GM21360 (cell line): ENCODE data around the gene NEUROG1.
"Not testable (repeated sequence)": the region's sequence is repeated elsewhere in the genome, so short reads cannot be mapped to it uniquely, and the experiment has no call there.

Experiments used
- ATAC-seq: cut with Tn5 transposase; IDR thresholded peaks from one replicate; pipeline ENCODE4 v1.9.1; 2021; ENCODE audit warnings: mild to moderate bottlenecking, moderate library complexity; ENCODE audit not compliant: unreplicated experiment

NEUROG1 gene

GRCh38 chr5:135538261-135538660 lies 2.5 kb upstream of the NEUROG1 start:
- ATAC-seq = no peak

- ATAC-seq = no peak
Measured at GRCh38 chr5:135537745-135538144, 2.0 kb upstream of the NEUROG1 start.

DNA sequence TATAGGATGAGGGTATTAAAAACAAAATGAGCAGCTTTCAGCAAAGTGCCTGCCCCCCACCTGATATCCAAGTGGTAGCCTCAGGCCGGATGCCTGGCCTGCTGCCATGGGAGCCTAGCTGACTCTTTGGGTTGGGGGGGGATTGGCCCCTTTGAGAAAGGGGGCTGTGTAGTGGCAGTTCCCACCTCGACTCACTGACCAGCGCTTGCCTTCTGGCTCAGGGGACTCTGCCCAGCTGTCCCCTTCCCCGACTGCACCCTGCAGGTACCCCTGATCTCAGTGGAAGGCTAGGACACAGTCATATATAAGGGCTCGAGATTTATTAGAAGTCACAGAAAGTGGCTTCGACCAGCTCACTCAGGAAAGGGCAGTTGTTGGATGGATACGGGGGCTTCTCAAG lies 1.5 kb upstream of the NEUROG1 start:
- no peak for ATAC-seq

DNA sequence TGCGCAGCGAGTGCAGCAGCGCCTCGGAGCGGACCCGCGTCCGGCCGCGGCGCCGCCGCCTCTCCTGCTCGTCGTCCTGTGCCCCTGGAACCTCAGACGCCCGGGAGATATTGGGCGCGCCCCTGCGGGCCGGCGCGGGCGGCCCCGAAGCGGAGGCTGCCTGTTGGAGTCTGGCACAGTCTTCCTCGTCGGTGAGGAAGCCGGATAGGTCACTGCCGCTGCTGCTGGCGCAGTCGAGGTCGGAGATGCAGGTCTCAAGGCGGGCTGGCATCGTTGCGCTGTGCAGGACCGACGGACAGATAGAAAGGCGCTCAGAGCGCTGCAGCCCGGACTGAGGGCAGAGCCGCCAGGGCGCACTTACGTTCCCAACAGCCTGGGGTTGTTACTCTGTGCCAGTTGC lies 344 bp downstream of the NEUROG1 start:
- no peak for ATAC-seq

GRCh38 chr5:135534609-135535419 lies 950 bp downstream of the NEUROG1 start:
- ATAC-seq = no peak

GRCh38 chr5:135533794-135534193 lies 2.0 kb downstream of the NEUROG1 start:
- ATAC-seq = no peak

GRCh38 chr5:135533334-135533733 lies 2.4 kb downstream of the NEUROG1 start:
- ATAC-seq = no peak

- ATAC-seq = not testable (repeated sequence)
Measured at GRCh38 chr5:135529576-135529975, 6.2 kb downstream of the NEUROG1 start.

GRCh38 chr5:135526924-135527323 lies 8.8 kb downstream of the NEUROG1 start:
- no peak for ATAC-seq

DNA sequence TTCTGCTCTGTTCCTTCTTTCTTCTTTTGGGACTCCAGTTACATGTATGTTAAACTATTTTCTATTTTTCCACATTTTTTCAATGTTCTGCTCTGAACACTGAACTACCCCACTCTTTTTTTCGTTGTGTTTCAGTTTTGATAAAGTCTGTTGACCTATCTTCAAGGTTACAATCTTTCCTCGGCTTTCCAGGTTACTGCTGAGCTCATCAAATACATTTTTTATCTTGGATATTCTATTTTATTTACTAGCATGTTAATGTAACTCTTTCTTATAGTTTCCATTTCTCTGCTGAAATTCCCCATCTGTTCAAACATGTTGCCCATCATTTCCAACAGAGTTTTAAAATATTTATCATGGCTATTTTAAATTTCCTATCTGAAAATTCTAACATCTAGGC lies 13.8 kb downstream of the NEUROG1 start:
- no peak for ATAC-seq

DNA sequence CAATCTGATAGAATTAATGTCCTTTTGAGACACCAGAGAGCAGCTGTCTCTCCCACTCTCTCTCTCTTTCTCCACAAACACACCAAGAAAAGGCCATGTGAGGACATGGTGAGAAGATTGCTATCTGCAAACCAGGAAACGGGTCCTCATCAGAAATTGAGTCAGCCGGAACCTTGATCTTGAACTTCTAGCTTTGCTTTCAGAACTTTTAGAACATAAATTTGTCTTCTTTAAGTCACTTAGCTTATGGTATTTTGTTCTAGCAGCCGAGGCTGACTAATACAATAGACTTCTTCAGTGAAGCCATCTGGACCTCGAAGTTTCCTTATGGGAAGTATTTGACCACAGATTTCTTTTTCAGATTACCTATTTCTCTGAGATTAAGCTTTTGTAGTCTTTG lies 18.1 kb downstream of the NEUROG1 start:
- no peak for ATAC-seq

DNA sequence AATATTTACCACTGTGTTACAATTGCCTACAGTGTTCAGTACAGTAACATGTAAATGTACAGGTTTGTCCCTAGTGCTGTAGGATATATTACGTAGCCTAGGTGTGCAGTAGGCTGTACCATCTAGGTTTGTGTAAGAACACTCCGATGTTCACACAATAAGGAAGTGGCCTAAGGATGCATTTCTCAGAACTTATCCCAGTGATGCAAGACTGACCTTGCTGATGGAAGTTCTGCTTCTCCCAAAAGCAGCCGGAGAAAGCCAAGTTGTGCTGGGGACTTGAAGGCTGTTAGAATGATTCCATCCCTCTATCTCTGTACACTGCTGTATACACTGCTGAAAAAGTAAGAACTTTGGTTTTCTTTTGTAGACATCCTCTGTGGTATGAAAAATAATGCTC lies 21.6 kb downstream of the NEUROG1 start:
- ATAC-seq = no peak

DNA sequence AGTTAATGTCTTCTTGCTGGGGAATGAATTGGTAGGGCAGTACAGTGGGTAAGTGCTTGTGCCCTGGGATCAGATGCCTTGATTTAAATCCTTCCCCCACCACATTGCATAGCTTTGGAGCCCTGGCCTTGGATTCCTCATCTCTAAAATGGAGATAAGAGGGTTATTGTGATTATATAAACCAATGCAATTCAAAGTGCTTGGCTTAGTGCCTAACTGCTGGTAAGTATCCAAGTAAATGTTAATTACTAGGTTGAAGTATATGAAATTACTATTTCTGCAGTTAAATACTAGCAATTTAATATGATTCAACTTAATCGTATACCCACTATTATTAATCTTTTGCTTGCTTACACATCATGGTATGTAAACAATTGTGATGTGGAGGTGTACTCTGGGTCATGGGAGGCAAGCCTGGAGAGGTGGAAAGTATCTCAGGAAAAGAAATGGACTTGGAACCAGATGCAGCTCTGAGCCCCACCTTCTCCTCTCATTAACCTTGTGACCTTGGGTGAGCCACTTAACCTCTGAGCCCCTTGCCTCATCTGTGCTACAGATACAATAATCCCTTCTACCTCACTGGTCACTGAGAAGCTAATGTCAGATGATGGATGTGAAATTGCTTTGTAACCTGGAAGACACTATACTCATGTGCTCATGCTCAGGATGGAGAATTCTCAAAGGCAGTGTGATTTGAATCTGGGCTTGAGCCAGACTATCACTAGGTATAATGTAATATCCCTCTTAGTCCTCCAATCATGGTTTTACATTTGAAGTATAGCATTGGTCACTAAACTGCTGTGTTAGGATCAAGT lies 23.8 kb downstream of the NEUROG1 start:
- ATAC-seq = no peak

DNA sequence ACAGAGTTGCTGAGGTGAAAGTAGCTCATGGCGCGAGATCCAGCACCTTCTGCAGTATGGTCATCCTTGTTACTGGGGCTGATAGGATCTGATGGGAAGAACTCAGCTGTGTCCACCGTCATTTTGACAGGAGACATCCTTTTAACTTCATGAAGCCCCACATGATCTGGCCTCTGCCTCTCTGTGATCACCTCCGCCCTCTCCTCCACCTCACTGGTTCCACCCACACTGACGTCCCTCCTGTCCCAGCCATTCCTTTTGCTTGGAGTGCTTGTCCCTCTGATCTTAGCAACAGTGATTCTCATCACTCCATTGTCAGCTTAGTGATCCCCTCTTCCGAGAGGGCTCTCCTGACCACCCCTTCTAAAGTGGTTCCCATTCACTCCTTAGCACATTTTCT lies 25.8 kb downstream of the NEUROG1 start:
- ATAC-seq = no peak

GRCh38 chr5:135508496-135509005 lies 27.2 kb downstream of the NEUROG1 start:
- ATAC-seq = no peak

DNA sequence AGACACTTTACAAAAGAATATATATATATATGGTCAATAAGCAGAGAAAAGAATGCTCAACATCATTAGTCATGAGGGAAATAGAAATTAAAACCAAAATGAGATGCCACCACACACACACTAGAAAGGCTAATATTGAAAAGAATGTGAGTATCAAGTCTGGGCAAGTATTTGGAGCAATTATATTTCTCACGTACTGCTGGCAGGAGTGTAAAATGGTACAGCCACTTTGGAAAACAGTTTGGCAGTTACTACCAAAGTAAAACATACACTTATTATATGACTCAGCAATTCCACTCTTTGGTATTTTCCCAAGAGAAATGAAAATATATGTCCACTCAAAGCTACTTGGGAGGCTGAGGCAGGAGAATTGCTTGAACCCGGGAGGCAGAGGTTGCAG lies 29.8 kb downstream of the NEUROG1 start:
- ATAC-seq = no peak

- no peak for ATAC-seq
Measured at GRCh38 chr5:135504376-135504775, 31.4 kb downstream of the NEUROG1 start.

DNA sequence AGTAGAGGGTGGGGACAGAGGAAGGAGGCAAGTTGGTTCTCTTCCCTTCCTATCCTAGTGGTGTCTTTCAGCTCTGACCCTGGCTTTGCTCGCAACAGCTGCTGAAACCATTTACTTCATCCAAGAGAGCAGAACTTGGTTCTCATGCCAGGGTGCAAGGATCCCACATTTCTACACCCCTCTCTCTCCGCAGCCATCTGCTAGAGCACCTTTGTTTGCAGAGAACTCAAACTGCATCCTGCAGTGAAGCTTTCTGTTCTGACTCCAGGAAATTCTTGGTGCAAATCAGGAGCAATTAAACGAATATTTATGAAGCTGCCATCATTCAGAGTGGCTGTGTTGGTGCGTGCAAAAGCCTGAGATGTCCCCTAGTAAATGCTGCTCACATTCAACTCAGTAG lies 31.9 kb downstream of the NEUROG1 start:
- ATAC-seq = no peak

- no peak for ATAC-seq
Measured at GRCh38 chr5:135502836-135503520, 32.8 kb downstream of the NEUROG1 start.

DNA sequence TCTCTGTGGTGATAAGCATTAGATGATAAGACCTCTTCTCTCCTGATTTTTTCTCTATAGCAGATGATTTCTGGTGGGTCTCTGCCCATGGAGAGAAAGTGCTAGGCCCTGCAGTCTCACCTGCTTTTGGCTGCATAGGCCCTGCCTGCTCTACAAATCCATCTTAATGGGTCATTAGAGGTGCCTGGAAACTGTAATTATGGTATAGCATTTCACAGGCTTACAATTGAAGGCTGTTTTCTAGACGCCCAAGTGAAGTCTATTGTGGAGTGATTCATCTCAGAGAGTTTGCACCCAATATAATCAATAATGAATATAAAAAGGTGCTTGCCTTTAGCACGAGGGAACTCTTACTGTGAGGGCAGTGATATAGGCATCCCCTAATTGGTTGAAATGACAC lies 33.8 kb downstream of the NEUROG1 start:
- no peak for ATAC-seq

GRCh38 chr5:135498637-135498995 lies 37.1 kb downstream of the NEUROG1 start:
- no peak for ATAC-seq
